Mammary epithelial cell (primary cell): Measurements from ENCODE around the gene ANKRD40.

ENCODE experiments used
- CTCF ChIP-seq, 2 donors: IDR thresholded peaks in 1 of 2; conservative IDR thresholded peaks in 1 of 2; 2 replicates each; pipeline ENCODE4 v1.5.1; 2011 to 2012; ENCODE audit warnings: inconsistent platforms in 2 of 2, low read length in 2 of 2, mild to moderate bottlenecking in 2 of 2, control low read depth in 1 of 2, low read depth in 1 of 2; ENCODE audit not compliant: insufficient read depth in 1 of 2; ENCODE audit errors: extremely low read depth in 1 of 2
- EZH2 ChIP-seq: IDR thresholded peaks from 2 replicates; pipeline ENCODE4 v1.6.1; 2012; ENCODE audit warnings: low read length, inconsistent platforms, borderline replicate concordance

GRCh38 chr17:50658616-50659015, 49.1 kb downstream of the ANKRD40 start:
- TF ChIP-seq CTCF (conservative IDR thresholded peaks at IDR 0.05 in 1 of 2, IDR thresholded peaks at IDR 0.05 in 1 of 2; ENCODE audit: extremely low read depth in 1 of 2, insufficient read depth in 1 of 2, low read depth in 1 of 2, low read length in 2 of 2) (no peak), EZH2 (no peak)
